Fibroblast of lung (primary cell): ENCODE results near the gene FSHR. TPM values are rescaled to one million over a fixed set of nuclear protein-coding genes. Genes with fewer than 3 reads are reported as not detected.

Experiments
- DNase-seq, 2 donors: peaks; one replicate each; pipeline versions ENCODE4 v3.0.0 to v3.0.0-alpha.2; 2010; ENCODE audit warnings: low read depth in 2 of 2
- H2AFZ ChIP-seq: 2 replicates; pipeline ENCODE4 v1.5.1; 2012; ENCODE audit warnings: low read length, control low read depth, inconsistent platforms
- H3K27ac ChIP-seq: 2 replicates; pipeline ENCODE4 v1.5.1; 2011; ENCODE audit warnings: low read length, control low read depth; ENCODE audit not compliant: insufficient read depth
- H3K27me3 ChIP-seq: 2 replicates; pipeline ENCODE4 v1.5.1; 2011; ENCODE audit warnings: mild to moderate bottlenecking, low read length; ENCODE audit not compliant: control insufficient read depth, insufficient read depth
- H3K36me3 ChIP-seq: 2 replicates; pipeline ENCODE4 v1.5.1; 2011; ENCODE audit warnings: low read length; ENCODE audit not compliant: control insufficient read depth, insufficient read depth
- H3K4me1 ChIP-seq: 2 replicates; pipeline ENCODE4 v1.5.1; 2011; ENCODE audit warnings: low read length; ENCODE audit not compliant: control insufficient read depth, insufficient read depth; ENCODE audit errors: extremely low read depth
- H3K4me2 ChIP-seq: 2 replicates; pipeline ENCODE4 v1.5.1; 2011; ENCODE audit warnings: low read length, control low read depth; ENCODE audit not compliant: insufficient read depth; ENCODE audit errors: extremely low read depth
- H3K4me3 ChIP-seq, 4 experiments: fragments of 200-600 bp in 1 of 4; sonication (generic) in 1 of 4; replicated peaks in 1 of 4; 2 replicates each; pipeline ENCODE4 v1.5.1; 2011 to 2016; ENCODE audit warnings: low read length in 4 of 4, low read depth in 3 of 4, mild to moderate bottlenecking in 3 of 4, control low read depth in 2 of 4, inconsistent platforms in 1 of 4, mixed read lengths in 1 of 4; ENCODE audit not compliant: insufficient read depth in 1 of 4; ENCODE audit errors: control extremely low read depth in 1 of 4
- H3K79me2 ChIP-seq: 2 replicates; pipeline ENCODE4 v1.5.1; 2012; ENCODE audit warnings: mild to moderate bottlenecking, low read length, inconsistent platforms; ENCODE audit not compliant: control insufficient read depth, insufficient read depth
- H3K9ac ChIP-seq: 2 replicates; pipeline ENCODE4 v1.5.1; 2011; ENCODE audit warnings: mild to moderate bottlenecking, low read length, control low read depth; ENCODE audit not compliant: insufficient read depth
- H3K9me3 ChIP-seq: 2 replicates; pipeline ENCODE4 v1.5.1; 2012; ENCODE audit warnings: low read depth, low read length; ENCODE audit not compliant: control insufficient read depth, insufficient read depth
- H4K20me1 ChIP-seq: 2 replicates; pipeline ENCODE4 v1.5.1; 2011; ENCODE audit warnings: low read length; ENCODE audit not compliant: control insufficient read depth, insufficient read depth; ENCODE audit errors: extremely low read depth
- EZH2 ChIP-seq: IDR thresholded peaks from 2 replicates; pipeline ENCODE4 v1.5.1; 2012; ENCODE audit warnings: low read length, control low read depth, mild to moderate bottlenecking; ENCODE audit errors: missing control alignments
- polyA plus RNA-seq, 2 donors: library from polyadenylated mRNA; depleted of rRNA in 1 of 2; stranded (reverse) in 1 of 2; unstranded in 1 of 2; fragments of >200 nt; gene quantifications; 2 replicates each; pipeline ENCODE4 v1.2.1, GENCODE V29; 2011 to 2012; ENCODE audit warnings: missing spikeins in 1 of 2
- total RNA-seq: library from RNA; depleted of rRNA; stranded (reverse); fragments of >200 nt; gene quantifications from 2 replicates; pipeline ENCODE4 v1.2.1, GENCODE V29; 2014
- TF ChIP-seq, protein P1 (sequence below), 2 donors: IDR thresholded peaks in 1 of 2; conservative IDR thresholded peaks in 1 of 2; 1 replicate in 1 of 2; 2 replicates in 1 of 2; pipeline ENCODE4 v1.5.1; 2011 to 2012; ENCODE audit warnings: low read length in 2 of 2, control low read depth in 1 of 2, inconsistent platforms in 1 of 2, low read depth in 1 of 2, mild to moderate bottlenecking in 1 of 2

Gene FSHR
- total and polyA plus RNA-seq, 2 donors (not counting 1 experiment from before 2014, with no cell fraction given), result not detected

DNA sequence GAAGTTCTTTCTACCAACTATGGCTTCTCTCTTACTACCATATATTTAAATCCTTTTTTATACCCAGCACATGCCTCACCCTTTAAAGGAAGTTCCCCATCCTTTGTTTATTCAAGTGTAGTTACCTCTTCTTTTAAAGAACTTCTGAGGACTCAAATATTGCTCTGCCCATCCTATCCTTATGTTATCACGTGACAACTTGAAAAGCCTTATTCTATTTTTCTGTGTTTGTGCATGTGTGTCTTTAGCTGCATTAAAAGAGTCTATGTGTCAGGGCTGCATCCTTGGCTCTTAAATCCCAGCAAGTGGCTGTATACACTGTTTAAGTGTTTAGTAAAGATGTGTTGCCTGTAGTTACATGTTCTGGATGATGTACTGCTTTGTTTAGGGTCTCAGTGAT, 22.5 kb downstream of the FSHR start:
- H2AFZ ChIP-seq, result no peak overlapping the region
- H3K27ac ChIP-seq, result no peak overlapping the region
- DNase-seq, result no peak
- no peaks in the 10 kb centered on the region for H3K4me1 ChIP-seq
- TF ChIP-seq, protein P1, sequence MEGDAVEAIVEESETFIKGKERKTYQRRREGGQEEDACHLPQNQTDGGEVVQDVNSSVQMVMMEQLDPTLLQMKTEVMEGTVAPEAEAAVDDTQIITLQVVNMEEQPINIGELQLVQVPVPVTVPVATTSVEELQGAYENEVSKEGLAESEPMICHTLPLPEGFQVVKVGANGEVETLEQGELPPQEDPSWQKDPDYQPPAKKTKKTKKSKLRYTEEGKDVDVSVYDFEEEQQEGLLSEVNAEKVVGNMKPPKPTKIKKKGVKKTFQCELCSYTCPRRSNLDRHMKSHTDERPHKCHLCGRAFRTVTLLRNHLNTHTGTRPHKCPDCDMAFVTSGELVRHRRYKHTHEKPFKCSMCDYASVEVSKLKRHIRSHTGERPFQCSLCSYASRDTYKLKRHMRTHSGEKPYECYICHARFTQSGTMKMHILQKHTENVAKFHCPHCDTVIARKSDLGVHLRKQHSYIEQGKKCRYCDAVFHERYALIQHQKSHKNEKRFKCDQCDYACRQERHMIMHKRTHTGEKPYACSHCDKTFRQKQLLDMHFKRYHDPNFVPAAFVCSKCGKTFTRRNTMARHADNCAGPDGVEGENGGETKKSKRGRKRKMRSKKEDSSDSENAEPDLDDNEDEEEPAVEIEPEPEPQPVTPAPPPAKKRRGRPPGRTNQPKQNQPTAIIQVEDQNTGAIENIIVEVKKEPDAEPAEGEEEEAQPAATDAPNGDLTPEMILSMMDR (conservative IDR thresholded peaks at IDR 0.05 in 1 of 2, IDR thresholded peaks at IDR 0.05 in 1 of 2; ENCODE audit: low read depth in 1 of 2, low read length in 2 of 2), result no peak
- no peak for TF ChIP-seq EZH2
- H3K36me3 ChIP-seq, result no peaks in the 10 kb centered on the region
- no peaks in the 10 kb centered on the region for H3K79me2 ChIP-seq
- no peak overlapping the region for H3K4me2 ChIP-seq
- no peaks in the 10 kb centered on the region for H4K20me1 ChIP-seq
- no peaks in the 10 kb centered on the region for H3K9me3 ChIP-seq
- no peak overlapping the region for H3K9ac ChIP-seq
- H3K4me3 ChIP-seq, result no peak overlapping the region
- H3K27me3 ChIP-seq, result no peaks in the 10 kb centered on the region

DNA sequence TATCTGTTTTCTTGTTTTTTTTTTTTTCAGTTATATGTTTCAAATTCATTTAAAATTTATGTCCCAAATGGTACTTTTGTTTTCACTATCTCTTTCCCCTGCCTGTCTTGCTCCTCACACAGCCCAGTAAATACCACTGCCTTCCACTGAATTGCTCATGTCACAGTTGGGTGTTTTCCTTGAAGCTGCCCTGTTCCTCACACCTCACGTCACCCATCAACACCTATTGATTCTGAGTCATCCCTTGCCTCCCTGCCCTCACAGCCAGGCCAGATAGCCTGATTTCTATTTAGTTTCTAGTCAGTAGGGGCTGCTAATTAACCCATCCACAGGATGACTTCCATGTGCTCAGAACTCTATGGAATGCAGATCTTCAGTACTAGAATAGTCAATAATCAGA, 25.3 kb downstream of the FSHR start:
- TF ChIP-seq, protein P1 (conservative IDR thresholded peaks at IDR 0.05 in 1 of 2, IDR thresholded peaks at IDR 0.05 in 1 of 2; ENCODE audit: low read depth in 1 of 2, low read length in 2 of 2), result no peak
- no peak for TF ChIP-seq EZH2
- Histone ChIP-seq H3K4me2 (no peak overlapping the region), H3K4me1 (no peaks in the 10 kb centered on the region), H3K4me3 (no peak overlapping the region), H4K20me1 (no peaks in the 10 kb centered on the region), H2AFZ (no peak overlapping the region), H3K9me3 (no peaks in the 10 kb centered on the region), H3K79me2 (no peaks in the 10 kb centered on the region), H3K27ac (no peak overlapping the region), H3K36me3 (no peaks in the 10 kb centered on the region), H3K27me3 (no peaks in the 10 kb centered on the region), H3K9ac (no peak overlapping the region)
- no peak for DNase-seq

DNA sequence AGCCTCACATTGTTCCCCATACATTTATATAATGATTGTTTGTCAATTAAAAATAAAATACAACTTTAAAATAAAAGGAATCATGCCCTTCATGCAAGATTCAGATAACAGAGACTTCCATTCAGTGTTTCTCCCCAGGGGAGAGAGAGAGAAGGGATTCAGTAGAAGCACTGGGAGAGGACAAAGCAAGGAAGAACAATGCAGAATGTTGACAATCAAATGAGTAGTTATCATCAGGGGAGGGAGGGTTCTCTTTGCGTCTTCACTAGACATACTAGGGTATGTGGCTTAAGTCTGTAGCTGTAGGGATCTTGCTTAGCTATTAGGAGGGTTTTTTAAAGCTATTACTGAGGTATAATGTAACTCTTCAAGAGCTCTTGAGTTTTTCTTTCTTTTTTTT, 30.7 kb downstream of the FSHR start:
- Histone ChIP-seq H3K27ac (no peak overlapping the region), H3K9me3 (no peaks in the 10 kb centered on the region), H3K4me3 (no peak overlapping the region), H3K79me2 (no peaks in the 10 kb centered on the region), H3K27me3 (no peaks in the 10 kb centered on the region), H3K4me2 (no peak overlapping the region), H2AFZ (no peak overlapping the region), H3K9ac (no peak overlapping the region), H3K36me3 (no peaks in the 10 kb centered on the region), H4K20me1 (no peaks in the 10 kb centered on the region), H3K4me1 (no peaks in the 10 kb centered on the region)
- no peak for TF ChIP-seq EZH2
- TF ChIP-seq, protein P1 (conservative IDR thresholded peaks at IDR 0.05 in 1 of 2, IDR thresholded peaks at IDR 0.05 in 1 of 2; ENCODE audit: low read depth in 1 of 2, low read length in 2 of 2), result no peak
- DNase-seq, result no peak
